H9 (cell line): ENCODE data around the gene TENM4. TPM values are rescaled to one million over a fixed set of nuclear protein-coding genes. Genes with fewer than 3 reads are reported as not detected.

ENCODE experiments used
- DNase-seq: peaks from one replicate; pipeline ENCODE4 v3.0.0-alpha.2; 2017
- H2AFZ ChIP-seq: one replicate; pipeline ENCODE4 v1.6.1; 2013; ENCODE audit warnings: mild to moderate bottlenecking, low read length, control low read depth, moderate library complexity
- H2AK5ac ChIP-seq: 2 replicates; pipeline ENCODE4 v1.6.1; 2013; ENCODE audit warnings: low read length, control low read depth, mixed read lengths; ENCODE audit not compliant: insufficient read length
- H2BK120ac ChIP-seq: one replicate; pipeline ENCODE4 v1.6.1; 2013; ENCODE audit warnings: low read depth, mild to moderate bottlenecking, low read length, control low read depth, inconsistent platforms; ENCODE audit not compliant: poor library complexity, severe bottlenecking
- H2BK12ac ChIP-seq: 2 replicates; pipeline ENCODE4 v1.6.1; 2013; ENCODE audit warnings: low read length, control low read depth, mixed read lengths, low read depth; ENCODE audit not compliant: insufficient read length
- H2BK15ac ChIP-seq: 2 replicates; pipeline ENCODE4 v1.6.1; 2013; ENCODE audit warnings: low read depth, low read length, control low read depth
- H2BK20ac ChIP-seq: one replicate; pipeline ENCODE4 v1.6.1; 2013; ENCODE audit warnings: low read depth, mild to moderate bottlenecking, low read length, control low read depth, inconsistent platforms; ENCODE audit not compliant: poor library complexity, severe bottlenecking
- H2BK5ac ChIP-seq: 2 replicates; pipeline ENCODE4 v1.6.1; 2013; ENCODE audit warnings: low read length, control low read depth, mixed read lengths; ENCODE audit not compliant: insufficient read length
- H3K14ac ChIP-seq: 2 replicates; pipeline ENCODE4 v1.6.1; 2013; ENCODE audit warnings: low read length, control low read depth; ENCODE audit not compliant: insufficient read depth
- H3K18ac ChIP-seq: 2 replicates; pipeline ENCODE4 v1.6.1; 2013; ENCODE audit warnings: low read depth, mild to moderate bottlenecking, mixed read lengths, low read length, control low read depth; ENCODE audit not compliant: insufficient read length
- H3K23ac ChIP-seq: 2 replicates; pipeline ENCODE4 v1.6.1; 2013; ENCODE audit warnings: low read length, control low read depth, mixed read lengths, low read depth; ENCODE audit not compliant: insufficient read length
- H3K23me2 ChIP-seq: 2 replicates; pipeline ENCODE4 v1.6.1; 2013; ENCODE audit warnings: low read depth, mild to moderate bottlenecking, mixed read lengths, low read length, control low read depth; ENCODE audit not compliant: insufficient read length, poor library complexity, severe bottlenecking
- H3K27ac ChIP-seq: 2 replicates; pipeline ENCODE4 v1.5.1; 2013; ENCODE audit warnings: low read length, control low read depth, mixed read lengths, low read depth; ENCODE audit not compliant: insufficient read length
- H3K27me3 ChIP-seq: 2 replicates; pipeline ENCODE4 v1.6.1; 2013; ENCODE audit warnings: low read length, control low read depth, inconsistent platforms; ENCODE audit not compliant: insufficient read depth
- H3K4ac ChIP-seq: 2 replicates; pipeline ENCODE4 v1.6.1; 2013; ENCODE audit warnings: low read depth, mild to moderate bottlenecking, control low read depth, inconsistent platforms, low read length, moderate library complexity
- H3K4me1 ChIP-seq: 2 replicates; pipeline ENCODE4 v1.6.1; 2013; ENCODE audit warnings: low read length, control low read depth, inconsistent platforms; ENCODE audit not compliant: insufficient read depth
- H3K4me2 ChIP-seq: 2 replicates; pipeline ENCODE4 v1.6.1; 2013; ENCODE audit warnings: low read length, control low read depth, mixed read lengths; ENCODE audit not compliant: insufficient read length, insufficient read depth
- H3K56ac ChIP-seq: 2 replicates; pipeline ENCODE4 v1.6.1; 2013; ENCODE audit warnings: low read depth, mild to moderate bottlenecking, mixed read lengths, low read length, control low read depth; ENCODE audit not compliant: insufficient read length
- H3K79me1 ChIP-seq: 2 replicates; pipeline ENCODE4 v1.6.1; 2013; ENCODE audit warnings: low read depth, mild to moderate bottlenecking, moderate library complexity, low read length, control low read depth, inconsistent platforms; ENCODE audit not compliant: insufficient read depth, poor library complexity, severe bottlenecking
- H3K79me2 ChIP-seq: 2 replicates; pipeline ENCODE4 v1.6.1; 2013; ENCODE audit warnings: low read length, control low read depth, inconsistent platforms; ENCODE audit not compliant: insufficient read depth
- H3K9ac ChIP-seq: 2 replicates; pipeline ENCODE4 v1.6.1; 2013; ENCODE audit warnings: low read length, control low read depth, mixed read lengths; ENCODE audit not compliant: insufficient read length; ENCODE audit errors: extremely low read depth
- H3K9me3 ChIP-seq: one replicate; pipeline ENCODE4 v1.6.1; 2013; ENCODE audit warnings: low read depth, low read length, inconsistent platforms; ENCODE audit not compliant: control insufficient read depth
- H3T11ph ChIP-seq: one replicate; pipeline ENCODE4 v1.6.1; 2013; ENCODE audit warnings: mild to moderate bottlenecking, low read length, control low read depth, inconsistent platforms
- H4K20me1 ChIP-seq: one replicate; pipeline ENCODE4 v1.6.1; 2013; ENCODE audit not compliant: control insufficient read depth, insufficient read length, insufficient read depth
- H4K5ac ChIP-seq: 2 replicates; pipeline ENCODE4 v1.6.1; 2013; ENCODE audit warnings: low read depth, mild to moderate bottlenecking, mixed read lengths, low read length, control low read depth; ENCODE audit not compliant: insufficient read length
- H4K8ac ChIP-seq: replicated peaks from 2 replicates; pipeline ENCODE4 v1.6.1; 2013; ENCODE audit warnings: low read length, control low read depth, mixed read lengths, low read depth; ENCODE audit not compliant: insufficient read length
- H4K91ac ChIP-seq: 2 replicates; pipeline ENCODE4 v1.6.1; 2013; ENCODE audit warnings: low read depth, mild to moderate bottlenecking, moderate library complexity, mixed read lengths, low read length, control low read depth; ENCODE audit not compliant: insufficient read length
- H3K27ac Mint-ChIP-seq, 3 experiments: 2 replicates in 2 of 3; 3 replicates in 1 of 3; pipeline ENCODE4 v1.8.0; 2020 to 2021; ENCODE audit warnings: mixed read lengths in 3 of 3, mild to moderate bottlenecking in 1 of 3, moderate library complexity in 1 of 3
- H3K27me3 Mint-ChIP-seq: 2 replicates; pipeline ENCODE4 v1.8.0; 2021; ENCODE audit warnings: low read depth, mild to moderate bottlenecking, moderate library complexity, mixed read lengths
- H3K36me3 Mint-ChIP-seq, 3 experiments: 2 replicates in 2 of 3; 3 replicates in 1 of 3; pipeline ENCODE4 v1.8.0; 2020 to 2021; ENCODE audit warnings: low read depth in 3 of 3, mixed read lengths in 3 of 3; ENCODE audit not compliant: insufficient read depth in 1 of 3
- H3K4me1 Mint-ChIP-seq, 2 experiments: 2 replicates each; pipeline ENCODE4 v1.8.0; 2020; ENCODE audit warnings: mixed read lengths in 2 of 2
- H3K4me3 Mint-ChIP-seq, 2 experiments: 2 replicates in 1 of 2; 3 replicates in 1 of 2; pipeline ENCODE4 v1.8.0; 2020 to 2021; ENCODE audit warnings: mild to moderate bottlenecking in 2 of 2, mixed read lengths in 2 of 2, moderate library complexity in 1 of 2
- H3K9me3 Mint-ChIP-seq, 2 experiments: 2 replicates in 1 of 2; 3 replicates in 1 of 2; pipeline ENCODE4 v1.8.0; 2020; ENCODE audit warnings: mild to moderate bottlenecking in 2 of 2, mixed read lengths in 2 of 2, moderate library complexity in 1 of 2
- CTCF ChIP-seq: fragments of 200-600 bp; sonication (generic); conservative IDR thresholded peaks from 3 replicates; pipeline ENCODE4 v1.8.0; 2021; ENCODE audit warnings: antibody characterized with exemption, mild to moderate bottlenecking
- WGBS: extraction: QIAGEN DNeasy Blood & Tissue Kit; methylation state at CpG from one replicate; pipeline ENCODE4 v1.1.7; 2013; ENCODE audit warnings: missing lambda C conversion rate, low lambda C conversion rate, mixed read lengths; ENCODE audit not compliant: insufficient read length; ENCODE audit errors: extremely low coverage; 5-methylcytosine and 5-hydroxymethylcytosine counted together
- total RNA-seq: library from RNA; stranded (reverse); gene quantifications from 2 replicates; pipeline ENCODE4 v1.2.1, GENCODE V29; 2021

The TENM4 gene
- total RNA-seq, 1 experiment from 2014 or later = 4.6 TPM

DNA sequence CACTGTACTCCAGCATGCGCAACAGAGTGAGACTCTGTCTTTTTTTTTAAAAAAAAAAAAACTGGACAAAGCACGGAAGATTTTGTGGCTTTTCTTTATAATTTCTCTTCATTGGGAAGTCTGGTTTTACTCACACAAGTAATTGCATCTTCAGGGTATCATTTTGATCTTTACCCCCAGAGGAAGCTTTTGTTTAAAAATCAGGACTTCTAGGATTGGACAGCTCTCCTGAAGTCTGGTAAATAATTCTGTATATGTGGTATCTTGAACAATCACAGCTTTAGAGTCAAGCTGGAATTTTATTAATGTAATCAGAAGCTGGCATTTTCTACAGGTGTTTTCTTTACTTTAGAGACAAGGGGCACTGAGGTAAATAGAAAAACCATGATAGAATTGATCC, 658.1 kb downstream of the TENM4 start:
- H4K8ac ChIP-seq = no peak overlapping the region
- WGBS = no CpG with 5 or more reads among the region's 2 CpGs
- no peak overlapping the region for H4K91ac ChIP-seq

More for the DNA sequence above, 658.1 kb downstream of the TENM4 start:
- Mint-ChIP-seq H3K36me3 (no peaks in the 10 kb centered on the region), H3K4me3 (no peak overlapping the region), H3K27me3 (no peaks in the 10 kb centered on the region), H3K4me1 (peaks cover 17 to 22% of the 10 kb centered on the region in 2 experiments), H3K9me3 (no peaks in the 10 kb centered on the region), H3K27ac (no peak overlapping the region)
- no peak overlapping the region for H3K4me2 ChIP-seq
- no peak overlapping the region for H3K18ac ChIP-seq
- no peaks in the 10 kb centered on the region for H3K4me1 ChIP-seq
- no peak overlapping the region for H3K27ac ChIP-seq
- H2BK120ac ChIP-seq = no peak overlapping the region
- no peak overlapping the region for H2AFZ ChIP-seq
- no peak overlapping the region for H2BK5ac ChIP-seq
- H3K79me1 ChIP-seq = no peaks in the 10 kb centered on the region
- H3K56ac ChIP-seq = no peak overlapping the region
- H2BK12ac ChIP-seq = no peak overlapping the region
- no peak for DNase-seq
- no peaks in the 10 kb centered on the region for H4K20me1 ChIP-seq
- H2BK15ac ChIP-seq = no peak overlapping the region
- H2AK5ac ChIP-seq = no peak overlapping the region
- H2BK20ac ChIP-seq = no peak overlapping the region
- TF ChIP-seq CTCF = no peak
- no peak overlapping the region for H3K9ac ChIP-seq
- no peaks in the 10 kb centered on the region for H3K23me2 ChIP-seq
- no peak overlapping the region for H3K4ac ChIP-seq
- H3K14ac ChIP-seq = no peak overlapping the region
- no peaks in the 10 kb centered on the region for H3K79me2 ChIP-seq
- no peak overlapping the region for H4K5ac ChIP-seq
- H3K27me3 ChIP-seq = no peaks in the 10 kb centered on the region
- H3T11ph ChIP-seq = no peak overlapping the region
- no peaks in the 10 kb centered on the region for H3K9me3 ChIP-seq
- H3K23ac ChIP-seq = no peak overlapping the region
